ENCODE measurements around the gene CDT1.
A peak's percentile ranks its signal among the peaks of the same experiment; 100 is the strongest.

The CDT1 gene

GRCh38 chr16:88804552-88805339 lies 1.2 kb downstream of the CDT1 start:
- TF ChIP-seq CTCF (IDR thresholded peaks at IDR 0.05; ENCODE audit: low read depth, low read length) = no peak
- no peak for TF ChIP-seq POLR2A (IDR thresholded peaks at IDR 0.05; ENCODE audit: extremely low read depth, insufficient read length)
- TF ChIP-seq MYC (IDR thresholded peaks at IDR 0.05; ENCODE audit: low read depth, low read length) = no peak
- TF ChIP-seq MAX (IDR thresholded peaks at IDR 0.05; ENCODE audit: low read depth, low read length) = no peak
- peak overlapping the region; percentile 96 for H3K4me3 ChIP-seq (ENCODE audit: low read depth, low read length)
- DNase-seq (ENCODE audit: low read depth) = peak; percentile 51

GRCh38 chr16:88805340-88805715 lies 1.7 kb downstream of the CDT1 start:
- H3K4me3 ChIP-seq (ENCODE audit: low read depth, low read length) = peak overlapping the region; percentile 96
- peak; percentile 29 for DNase-seq (ENCODE audit: low read depth)
- no peak for TF ChIP-seq POLR2A (IDR thresholded peaks at IDR 0.05; ENCODE audit: extremely low read depth, insufficient read length)

- peak overlapping the region; percentile 96 for H3K4me3 ChIP-seq (ENCODE audit: low read depth, low read length)
- no peak for TF ChIP-seq MYC (IDR thresholded peaks at IDR 0.05; ENCODE audit: low read depth, low read length)
- TF ChIP-seq MAX (IDR thresholded peaks at IDR 0.05; ENCODE audit: low read depth, low read length) = no peak
- no peak for TF ChIP-seq POLR2A (IDR thresholded peaks at IDR 0.05; ENCODE audit: extremely low read depth, insufficient read length)
- TF ChIP-seq CTCF (IDR thresholded peaks at IDR 0.05; ENCODE audit: low read depth, low read length) = no peak
- no peak for DNase-seq (ENCODE audit: low read depth)
Observed at GRCh38 chr16:88805887-88806393, 2.4 kb downstream of the CDT1 start.

GRCh38 chr16:88806491-88807111 lies 3.0 kb downstream of the CDT1 start:
- peak; percentile 45 for DNase-seq (ENCODE audit: low read depth)
- no peak overlapping the region for H3K4me3 ChIP-seq (ENCODE audit: low read depth, low read length)
- TF ChIP-seq MAX (IDR thresholded peaks at IDR 0.05; ENCODE audit: low read depth, low read length) (no peak), MYC (IDR thresholded peaks at IDR 0.05; ENCODE audit: low read depth, low read length) (no peak), POLR2A (IDR thresholded peaks at IDR 0.05; ENCODE audit: extremely low read depth, insufficient read length) (no peak), CTCF (IDR thresholded peaks at IDR 0.05; ENCODE audit: low read depth, low read length) (no peak)

GRCh38 chr16:88807142-88807625 lies 3.6 kb downstream of the CDT1 start:
- peak; percentile 12 for TF ChIP-seq POLR2A (IDR thresholded peaks at IDR 0.05; ENCODE audit: extremely low read depth, insufficient read length)
- TF ChIP-seq CTCF (IDR thresholded peaks at IDR 0.05; ENCODE audit: low read depth, low read length) = no peak
- H3K4me3 ChIP-seq (ENCODE audit: low read depth, low read length) = no peak overlapping the region
- peak; percentile 50 for DNase-seq (ENCODE audit: low read depth)

- no peak overlapping the region for H3K4me3 ChIP-seq (ENCODE audit: low read depth, low read length)
- peak; percentile 55 for DNase-seq (ENCODE audit: low read depth)
- no peak for TF ChIP-seq MYC (IDR thresholded peaks at IDR 0.05; ENCODE audit: low read depth, low read length)
- TF ChIP-seq MAX (IDR thresholded peaks at IDR 0.05; ENCODE audit: low read depth, low read length) = no peak
- no peak for TF ChIP-seq CTCF (IDR thresholded peaks at IDR 0.05; ENCODE audit: low read depth, low read length)
- TF ChIP-seq POLR2A (IDR thresholded peaks at IDR 0.05; ENCODE audit: extremely low read depth, insufficient read length) = no peak
Observed at GRCh38 chr16:88807626-88808453, 4.3 kb downstream of the CDT1 start.
